GM21529 (cell line): Measurements from ENCODE around the gene C16orf95.
"Not testable (repeated sequence)": the region's sequence is repeated elsewhere in the genome, so short reads cannot be mapped to it uniquely, and the experiment has no call there.

Experiments
- ATAC-seq: cut with Tn5 transposase; IDR thresholded peaks from one replicate; pipeline ENCODE4 v1.9.1; 2021; ENCODE audit not compliant: unreplicated experiment

C16orf95 gene

GRCh38 chr16:87259431-87259830 lies 57.8 kb downstream of the C16orf95 start:
- ATAC-seq: no peak

GRCh38 chr16:87258653-87259052 lies 58.5 kb downstream of the C16orf95 start:
- not testable (repeated sequence) for ATAC-seq

- no peak for ATAC-seq
Measured at GRCh38 chr16:87255866-87256265, 61.3 kb downstream of the C16orf95 start.

- ATAC-seq: no peak
Measured at GRCh38 chr16:87254734-87255133, 62.5 kb downstream of the C16orf95 start.

GRCh38 chr16:87254296-87254695 lies 62.9 kb downstream of the C16orf95 start:
- ATAC-seq: no peak

- ATAC-seq: no peak
Measured at GRCh38 chr16:87253536-87253935, 63.7 kb downstream of the C16orf95 start.
